Measurements from ENCODE around the gene CIROP.

The CIROP gene

GRCh38 chr14:23070262-23071129 is 34.3 kb downstream of the CIROP start:
- peak overlapping the region; percentile 20 for H3K27ac ChIP-seq (ENCODE audit: low read length)
- peaks cover 61% of the 10 kb centered on the region for H3K79me2 ChIP-seq (ENCODE audit: low read length)
- TF ChIP-seq CTCF (IDR thresholded peaks at IDR 0.05; ENCODE audit: low read depth, low read length) (no peak), EZH2phosphoT487 (IDR thresholded peaks at IDR 0.05; ENCODE audit: low read depth) (no peak)
- peak overlapping the region; percentile 75 for H3K9ac ChIP-seq (ENCODE audit: low read length)
- H4K20me1 ChIP-seq (ENCODE audit: insufficient read depth, low read length): peaks cover 12% of the 10 kb centered on the region
- H3K4me3 ChIP-seq (ENCODE audit: low read length): peak overlapping the region; percentile 79
- H3K4me2 ChIP-seq (ENCODE audit: low read length): peak overlapping the region; percentile 97
- no peaks in the 10 kb centered on the region for H3K9me3 ChIP-seq (ENCODE audit: insufficient read depth, low read length)
- H3K27me3 ChIP-seq (ENCODE audit: low read depth, low read length): no peaks in the 10 kb centered on the region
- no peak overlapping the region for H2AFZ ChIP-seq (ENCODE audit: low read depth, low read length)
- H3K36me3 ChIP-seq (replicated peaks; ENCODE audit: low read depth, low read length): peaks cover 44% of the 10 kb centered on the region
- H3K4me1 ChIP-seq (ENCODE audit: low read length): peaks cover 31% of the 10 kb centered on the region

- no peak overlapping the region for H2AFZ ChIP-seq (ENCODE audit: low read depth, low read length)
- no peaks in the 10 kb centered on the region for H3K27me3 ChIP-seq (ENCODE audit: low read depth, low read length)
- no peaks in the 10 kb centered on the region for H3K9me3 ChIP-seq (ENCODE audit: insufficient read depth, low read length)
- peaks cover 24% of the 10 kb centered on the region for H3K4me1 ChIP-seq (ENCODE audit: low read length)
- peaks cover 61% of the 10 kb centered on the region for H3K79me2 ChIP-seq (ENCODE audit: low read length)
- peak overlapping the region; percentile 20; the same call in 1 of the 2 replicates for H3K27ac ChIP-seq (ENCODE audit: low read length)
- H3K4me2 ChIP-seq (ENCODE audit: low read length): peak overlapping the region; percentile 4
- no peak overlapping the region for H3K9ac ChIP-seq (ENCODE audit: low read length)
- H3K36me3 ChIP-seq (replicated peaks; ENCODE audit: low read depth, low read length): peaks cover 46% of the 10 kb centered on the region
- no peak overlapping the region for H3K4me3 ChIP-seq (ENCODE audit: low read length)
- TF ChIP-seq CTCF (IDR thresholded peaks at IDR 0.05; ENCODE audit: low read depth, low read length) (no peak), EZH2phosphoT487 (IDR thresholded peaks at IDR 0.05; ENCODE audit: low read depth) (no peak)
- peaks cover 12% of the 10 kb centered on the region for H4K20me1 ChIP-seq (ENCODE audit: insufficient read depth, low read length)
Measured at GRCh38 chr14:23069413-23069806, 35.4 kb downstream of the CIROP start.

- peaks cover 61% of the 10 kb centered on the region for H3K79me2 ChIP-seq (ENCODE audit: low read length)
- H3K27ac ChIP-seq (ENCODE audit: low read length): peak overlapping the region; percentile 20; the same call in 1 of the 2 replicates
- peaks cover 24% of the 10 kb centered on the region for H3K4me1 ChIP-seq (ENCODE audit: low read length)
- peak overlapping the region; percentile 23 for H3K4me2 ChIP-seq (ENCODE audit: low read length)
- no peaks in the 10 kb centered on the region for H3K9me3 ChIP-seq (ENCODE audit: insufficient read depth, low read length)
- no peak for TF ChIP-seq EZH2phosphoT487 (IDR thresholded peaks at IDR 0.05; ENCODE audit: low read depth)
- peak; percentile 99 for TF ChIP-seq CTCF (IDR thresholded peaks at IDR 0.05; ENCODE audit: low read depth, low read length)
- H4K20me1 ChIP-seq (ENCODE audit: insufficient read depth, low read length): peaks cover 12% of the 10 kb centered on the region
- H3K27me3 ChIP-seq (ENCODE audit: low read depth, low read length): no peaks in the 10 kb centered on the region
- no peak overlapping the region for H3K9ac ChIP-seq (ENCODE audit: low read length)
- H3K4me3 ChIP-seq (ENCODE audit: low read length): no peak overlapping the region
- peaks cover 51% of the 10 kb centered on the region for H3K36me3 ChIP-seq (replicated peaks; ENCODE audit: low read depth, low read length)
- H2AFZ ChIP-seq (ENCODE audit: low read depth, low read length): no peak overlapping the region
Measured at GRCh38 chr14:23068789-23069412, 35.9 kb downstream of the CIROP start.

Measured in OCI-LY3 (cell line).